ENCODE data around the gene DCAF17. TPM values are rescaled to one million over a fixed set of nuclear protein-coding genes. Genes with fewer than 3 reads are reported as not detected.
"Not testable (repeated sequence)": the region's sequence is repeated elsewhere in the genome, so short reads cannot be mapped to it uniquely, and the experiment has no call there.

Gene DCAF17
- total RNA-seq, 1 donor from 2014 or later, result 7.6 TPM

GRCh38 chr2:171530378-171530777 lies 96.4 kb downstream of the DCAF17 start:
- DNase-seq (ENCODE audit: missing footprints), result no peak
- ATAC-seq, result no peak
- intact Hi-C loops (cut with DNase I), result no loop called here

- ATAC-seq; intact Hi-C loops (cut with DNase I); DNase-seq (ENCODE audit: missing footprints): not testable (repeated sequence)
Measured at GRCh38 chr2:171530859-171531258, 96.8 kb downstream of the DCAF17 start.

- no peak for DNase-seq (ENCODE audit: missing footprints)
- peak; percentile 48 for ATAC-seq
Measured at GRCh38 chr2:171531291-171531690, 97.3 kb downstream of the DCAF17 start.

GRCh38 chr2:171531836-171532450 lies 97.9 kb downstream of the DCAF17 start:
- ATAC-seq (no peak), DNase-seq (ENCODE audit: missing footprints) (no peak)
- intact Hi-C loops (cut with DNase I), result no loop called here

More at GRCh38 chr2:171531291-171531690, 97.3 kb downstream of the DCAF17 start:
- intact Hi-C loops (cut with DNase I), result no loop called here

- intact Hi-C loops (cut with DNase I), result no loop called here
- DNase-seq (ENCODE audit: missing footprints) (no peak), ATAC-seq (no peak)
Measured at GRCh38 chr2:171533331-171533730, 99.3 kb downstream of the DCAF17 start.

Other genes starting within 250 kb of the DCAF17 start
- 12.0 TPM for gene METTL8, start 236 bp upstream of the DCAF17 start, total RNA-seq
- 69.8 TPM for gene CYBRD1, start 88.2 kb downstream of the DCAF17 start, total RNA-seq